HCT116 (cell line): ENCODE measurements around the gene FLVCR2. TPM values are rescaled to one million over a fixed set of nuclear protein-coding genes. Genes with fewer than 3 reads are reported as not detected.
"Not testable (repeated sequence)": the region's sequence is repeated elsewhere in the genome, so short reads cannot be mapped to it uniquely, and the experiment has no call there.

Experiments
- ATAC-seq: fragments of 200-7000 bp; cut with Tn5 transposase; 2 replicates; pipeline ENCODE4 v1.9.1; 2020; ENCODE audit warnings: mild to moderate bottlenecking, moderate library complexity
- BruUV-seq: library from RNA; stranded (reverse); fragments of 400-500 nt; replicated peaks from 2 replicates; lab custom pipeline; 2021; lab: Mats Ljungman, UMichigan
- CTCF ChIA-PET: fragments of 300-600 bp; sonication (Branson Sonifier 250); formaldehyde crosslinking; loops from one replicate; lab custom pipeline; 2021; ENCODE audit warnings: antibody characterized with exemption; lab: Charles Lee
- POLR2A ChIA-PET: fragments of 300-600, 350-600 bp; sonication (Branson Sonifier 250); formaldehyde crosslinking; loops from one replicate; lab custom pipeline; 2021; ENCODE audit warnings: antibody characterized with exemption; lab: Charles Lee
- RAD21 ChIA-PET, 2 experiments: fragments of 300-600 bp; sonication (Branson Sonifier 250); formaldehyde crosslinking; loops; one replicate each; lab custom pipeline; 2023; ENCODE audit warnings: low total read pairs in 2 of 2; ENCODE audit not compliant: uncharacterized antibody in 2 of 2, unreplicated experiment in 2 of 2, low non-redundant PET in 1 of 2; lab: Charles Lee
- DNase-seq: peaks from one replicate; pipeline ENCODE4 v3.0.0-alpha.2; 2010; ENCODE audit warnings: low read depth, low spot score
- H2AFZ ChIP-seq: fragments of 200-600 bp; shearing (Covaris generic), sonication (generic); 2 replicates; pipeline ENCODE4 v1.6.1; 2017; ENCODE audit warnings: low read depth, mixed run types, mixed read lengths, antibody characterized with exemption, low read length; ENCODE audit not compliant: poor library complexity, severe bottlenecking
- H3K27ac ChIP-seq: 2 replicates; pipeline ENCODE4 v1.5.1; 2012; ENCODE audit warnings: low read depth, low read length
- H3K27me3 ChIP-seq: fragments of 200-600 bp; sonication (generic); 2 replicates; pipeline ENCODE4 v1.6.1; 2016; ENCODE audit warnings: mixed run types, low read length, mixed read lengths; ENCODE audit not compliant: insufficient read depth
- H3K36me3 ChIP-seq, 2 experiments: fragments of 200-500 bp in 1 of 2; fragments of 200-600 bp in 1 of 2; sonication (Bioruptor generic) in 1 of 2; sonication (generic) in 1 of 2; 2 replicates each; pipeline versions ENCODE4 v1.5.1 to v1.6.1; 2014 to 2016; ENCODE audit warnings: low read length in 2 of 2, inconsistent platforms in 1 of 2, mixed read lengths in 1 of 2, mixed run types in 1 of 2; ENCODE audit not compliant: insufficient read depth in 2 of 2, control insufficient read depth in 1 of 2
- H3K4me1 ChIP-seq, 2 experiments: fragments of 200-600 bp in 1 of 2; sonication (generic) in 1 of 2; 2 replicates each; pipeline versions ENCODE4 v1.5.1 to v1.6.1; 2012 to 2017; ENCODE audit warnings: low read length in 2 of 2, inconsistent platforms in 1 of 2, mild to moderate bottlenecking in 1 of 2, mixed read lengths in 1 of 2, mixed run types in 1 of 2, moderate library complexity in 1 of 2; ENCODE audit not compliant: insufficient read depth in 2 of 2, control insufficient read depth in 1 of 2
- H3K4me2 ChIP-seq: fragments of 200-600 bp; sonication (generic); 2 replicates; pipeline ENCODE4 v1.6.1; 2017; ENCODE audit warnings: mixed run types, low read length, mixed read lengths
- H3K4me3 ChIP-seq, 2 experiments: fragments of 200-600 bp in 1 of 2; sonication (generic) in 1 of 2; replicated peaks in 1 of 2; 2 replicates each; pipeline ENCODE4 v1.5.1; 2011 to 2016; ENCODE audit warnings: low read length in 2 of 2, control low read depth in 1 of 2, low read depth in 1 of 2, mild to moderate bottlenecking in 1 of 2, mixed read lengths in 1 of 2, mixed run types in 1 of 2
- H3K79me2 ChIP-seq: fragments of 200-600 bp; sonication (generic); 2 replicates; pipeline ENCODE4 v1.6.1; 2017; ENCODE audit warnings: mild to moderate bottlenecking, mixed run types, low read length, moderate library complexity, mixed read lengths; ENCODE audit not compliant: insufficient read depth
- H3K9ac ChIP-seq: fragments of 200-600 bp; sonication (generic); 2 replicates; pipeline ENCODE4 v1.6.1; 2016; ENCODE audit warnings: low read length, mixed read lengths
- H3K9me2 ChIP-seq: fragments of 200-600 bp; sonication (generic), shearing (Covaris generic); 2 replicates; pipeline ENCODE4 v1.6.1; 2017; ENCODE audit warnings: mixed run types, mild to moderate bottlenecking, moderate library complexity; ENCODE audit not compliant: insufficient read depth
- H3K9me3 ChIP-seq, 2 experiments: fragments of 200-500 bp in 1 of 2; fragments of 200-600 bp in 1 of 2; sonication (Bioruptor generic) in 1 of 2; sonication (generic) in 1 of 2; 2 replicates each; pipeline ENCODE4 v1.6.1; 2014 to 2017; ENCODE audit warnings: low read length in 2 of 2, mixed read lengths in 2 of 2, inconsistent platforms in 1 of 2, low read depth in 1 of 2, mild to moderate bottlenecking in 1 of 2, mixed run types in 1 of 2, moderate library complexity in 1 of 2; ENCODE audit not compliant: control insufficient read depth in 1 of 2, insufficient read depth in 1 of 2
- H4K20me1 ChIP-seq: fragments of 200-600 bp; sonication (generic), shearing (Covaris generic); 2 replicates; pipeline ENCODE4 v1.6.1; 2017; ENCODE audit warnings: mixed run types, mild to moderate bottlenecking, moderate library complexity; ENCODE audit not compliant: insufficient read depth
- CEBPB ChIP-seq: IDR thresholded peaks from 2 replicates; pipeline ENCODE4 v1.6.1; 2012; ENCODE audit warnings: low read depth
- SP1 ChIP-seq: IDR thresholded peaks from 2 replicates; pipeline ENCODE4 v1.6.1; 2012; ENCODE audit warnings: low read depth
- SRF ChIP-seq: IDR thresholded peaks from 2 replicates; pipeline ENCODE4 v1.6.1; 2012; ENCODE audit warnings: low read depth
- intact Hi-C: fragments of 100-400 bp; cut with micrococcal nuclease; formaldehyde crosslinking; loops from 2 replicates; pipeline ENCODE4 v1.10.0; 2022
- total RNA-seq: library from RNA; stranded (reverse); gene quantifications from one replicate; pipeline ENCODE4 v1.2.1, GENCODE V29; 2021; ENCODE audit not compliant: unreplicated experiment
- TF ChIP-seq, protein P1 (sequence below), 3 experiments: fragments of 200-600 bp in 1 of 3; sonication (generic) in 1 of 3; IDR thresholded peaks in 2 of 3; conservative IDR thresholded peaks in 1 of 3; 2 replicates each; pipeline ENCODE4 v1.5.1; 2012 to 2017; ENCODE audit warnings: low read depth in 2 of 3, low read length in 2 of 3, antibody characterized with exemption in 1 of 3, borderline replicate concordance in 1 of 3, control low read depth in 1 of 3, mild to moderate bottlenecking in 1 of 3, mixed read lengths in 1 of 3, mixed run types in 1 of 3, moderate library complexity in 1 of 3; ENCODE audit not compliant: insufficient read depth in 1 of 3

FLVCR2 gene
- total RNA-seq, 1 experiment from 2014 or later, result 0.84 TPM

DNA sequence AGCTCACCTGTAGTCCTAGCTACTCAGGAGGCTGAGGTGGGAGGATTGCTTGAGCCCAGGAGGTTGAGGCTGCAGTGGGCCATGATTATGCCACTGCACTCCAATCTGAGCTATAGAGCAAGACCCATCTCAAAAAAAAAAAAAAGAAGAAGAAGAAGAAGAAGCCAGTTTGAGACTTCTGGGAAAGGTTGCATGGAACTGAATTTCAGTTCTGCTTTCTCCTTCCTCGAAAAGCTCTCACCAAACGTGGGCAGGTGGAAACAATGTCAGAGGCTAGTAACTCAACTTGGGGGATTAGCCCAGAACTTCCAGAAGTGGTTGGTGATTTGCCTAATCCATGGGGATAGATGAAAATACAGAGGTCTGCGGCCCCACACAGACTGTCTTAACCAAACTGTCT lies 18.7 kb downstream of the FLVCR2 start:
- RAD21 ChIA-PET, result no interaction called here
- H3K4me1 ChIP-seq, result no peaks in the 10 kb centered on the region
- intact Hi-C loops, result no loop called here
- TF ChIP-seq CEBPB (no peak), SP1 (no peak), SRF (no peak)
- TF ChIP-seq, protein P1, sequence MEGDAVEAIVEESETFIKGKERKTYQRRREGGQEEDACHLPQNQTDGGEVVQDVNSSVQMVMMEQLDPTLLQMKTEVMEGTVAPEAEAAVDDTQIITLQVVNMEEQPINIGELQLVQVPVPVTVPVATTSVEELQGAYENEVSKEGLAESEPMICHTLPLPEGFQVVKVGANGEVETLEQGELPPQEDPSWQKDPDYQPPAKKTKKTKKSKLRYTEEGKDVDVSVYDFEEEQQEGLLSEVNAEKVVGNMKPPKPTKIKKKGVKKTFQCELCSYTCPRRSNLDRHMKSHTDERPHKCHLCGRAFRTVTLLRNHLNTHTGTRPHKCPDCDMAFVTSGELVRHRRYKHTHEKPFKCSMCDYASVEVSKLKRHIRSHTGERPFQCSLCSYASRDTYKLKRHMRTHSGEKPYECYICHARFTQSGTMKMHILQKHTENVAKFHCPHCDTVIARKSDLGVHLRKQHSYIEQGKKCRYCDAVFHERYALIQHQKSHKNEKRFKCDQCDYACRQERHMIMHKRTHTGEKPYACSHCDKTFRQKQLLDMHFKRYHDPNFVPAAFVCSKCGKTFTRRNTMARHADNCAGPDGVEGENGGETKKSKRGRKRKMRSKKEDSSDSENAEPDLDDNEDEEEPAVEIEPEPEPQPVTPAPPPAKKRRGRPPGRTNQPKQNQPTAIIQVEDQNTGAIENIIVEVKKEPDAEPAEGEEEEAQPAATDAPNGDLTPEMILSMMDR (IDR thresholded peaks at IDR 0.05 in 2 of 3, conservative IDR thresholded peaks at IDR 0.05 in 1 of 3; ENCODE audit: borderline replicate concordance in 1 of 3, insufficient read depth in 1 of 3, low read depth in 2 of 3, low read length in 2 of 3), result no peak
- TF ChIP-seq, all 23 proteins: peak for 0
- H2AFZ ChIP-seq, result no peak overlapping the region
- no peaks in the 10 kb centered on the region for H3K27me3 ChIP-seq
- H3K4me3 ChIP-seq, result no peak overlapping the region
- H3K4me2 ChIP-seq, result no peak overlapping the region
- BruUV-seq, result no TSS peak
- H4K20me1 ChIP-seq, result no peaks in the 10 kb centered on the region
- no peaks in the 10 kb centered on the region for H3K36me3 ChIP-seq
- no peak overlapping the region for H3K9ac ChIP-seq
- DNase-seq (no peak), ATAC-seq (no peak)
- no peaks in the 10 kb centered on the region for H3K9me2 ChIP-seq
- no peaks in the 10 kb centered on the region for H3K79me2 ChIP-seq
- ChIA-PET CTCF (no interaction called here), POLR2A (no interaction called here)
- no peaks in the 10 kb centered on the region for H3K9me3 ChIP-seq
- no peak overlapping the region for H3K27ac ChIP-seq

DNA sequence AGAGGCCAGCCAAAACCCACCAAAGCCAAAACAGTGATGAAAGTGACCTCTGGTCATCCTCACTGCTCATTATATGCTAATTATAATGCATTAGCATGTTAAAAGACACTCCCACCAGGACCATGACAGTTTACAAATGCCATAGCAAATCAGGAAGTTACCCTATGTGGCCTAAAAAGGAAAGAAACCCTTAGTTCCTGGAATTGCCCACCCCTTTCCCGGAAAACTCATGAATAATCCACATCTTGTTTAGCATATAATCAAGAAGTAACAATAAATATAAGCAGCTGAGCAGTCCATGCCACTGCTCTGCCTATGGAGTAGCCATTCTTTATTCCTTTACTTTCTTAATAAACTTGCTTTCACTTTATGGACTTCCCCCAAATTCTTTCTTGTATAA lies 21.7 kb downstream of the FLVCR2 start:
- H2AFZ ChIP-seq, H3K9me3 ChIP-seq, H3K9me2 ChIP-seq, H3K79me2 ChIP-seq, ATAC-seq, CTCF ChIA-PET, BruUV-seq, H4K20me1 ChIP-seq, H3K27me3 ChIP-seq, intact Hi-C loops, DNase-seq, H3K4me2 ChIP-seq, RAD21 ChIA-PET, H3K36me3 ChIP-seq, H3K4me3 ChIP-seq, H3K27ac ChIP-seq, H3K4me1 ChIP-seq, H3K9ac ChIP-seq, POLR2A ChIA-PET: not testable (repeated sequence)

DNA sequence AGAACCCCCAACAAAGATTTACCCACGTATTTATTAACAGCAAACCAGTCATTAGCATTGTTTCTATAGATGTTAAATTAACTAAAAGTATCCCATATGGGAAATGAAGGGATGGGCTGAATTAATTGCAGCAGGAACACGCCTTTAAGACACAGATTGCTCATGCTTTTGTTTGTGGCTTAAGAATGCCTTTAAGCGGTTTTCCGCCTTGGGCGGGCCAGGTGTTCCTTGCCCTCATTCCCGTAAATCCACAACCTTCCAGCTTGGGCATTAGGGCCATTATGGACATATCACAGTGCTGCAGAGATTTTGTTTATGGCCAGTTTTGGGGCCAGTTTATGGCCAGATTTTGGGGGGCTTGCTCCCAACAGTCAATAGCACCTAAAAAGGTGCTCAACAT lies 22.6 kb downstream of the FLVCR2 start:
- H3K9me2 ChIP-seq, H3K4me2 ChIP-seq, H3K4me3 ChIP-seq, H3K79me2 ChIP-seq, H2AFZ ChIP-seq, H3K4me1 ChIP-seq, POLR2A ChIA-PET, CTCF ChIA-PET, DNase-seq, BruUV-seq, ATAC-seq, H3K27ac ChIP-seq, H3K9me3 ChIP-seq, H4K20me1 ChIP-seq, H3K9ac ChIP-seq, H3K27me3 ChIP-seq, RAD21 ChIA-PET, intact Hi-C loops, H3K36me3 ChIP-seq: not testable (repeated sequence)
